ENCODE measurements around the gene ARHGAP12. TPM values are rescaled to one million over a fixed set of nuclear protein-coding genes. Genes with fewer than 3 reads are reported as not detected.

The ARHGAP12 gene
- polyA plus RNA-seq, 1 donor from 2014 or later: 62.6 TPM

DNA sequence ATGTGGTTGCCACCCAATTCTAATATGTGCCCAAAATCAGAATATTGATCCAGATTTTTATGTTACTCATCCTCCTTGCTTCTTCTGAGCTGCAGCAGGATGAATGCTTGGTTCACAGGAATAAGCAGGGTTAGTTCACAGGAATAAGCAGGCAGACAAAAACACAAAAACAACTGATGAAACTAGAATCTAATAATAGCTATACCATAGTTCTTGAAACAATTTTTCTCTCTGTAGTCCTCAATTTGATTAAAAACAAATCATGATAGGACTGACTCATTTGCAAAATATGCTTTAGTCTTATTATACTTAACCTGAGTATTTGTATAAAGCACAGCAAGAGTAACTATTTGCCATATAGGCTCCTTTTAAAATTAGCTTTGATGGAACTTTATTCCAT, 24.4 kb upstream of the ARHGAP12 start:
- no peak overlapping the region for H3K4me2 ChIP-seq (ENCODE audit: low read length)
- no peak overlapping the region for H2AFZ ChIP-seq (ENCODE audit: low read depth, low read length)
- no peak overlapping the region for H3K27ac ChIP-seq (ENCODE audit: low read length)
- no peaks in the 10 kb centered on the region for H4K20me1 ChIP-seq (ENCODE audit: insufficient read depth)
- no peak overlapping the region for H3K4me3 ChIP-seq (ENCODE audit: low read length)
- H3K27me3 ChIP-seq (ENCODE audit: insufficient read depth, low read depth, low read length): no peaks in the 10 kb centered on the region
- no peaks in the 10 kb centered on the region for H3K36me3 ChIP-seq (ENCODE audit: insufficient read depth, low read length)
- no peaks in the 10 kb centered on the region for H3K79me2 ChIP-seq (replicated peaks; ENCODE audit: insufficient read depth, low read length)
- no peaks in the 10 kb centered on the region for H3F3A ChIP-seq (ENCODE audit: insufficient read depth, low read length, poor library complexity, severe bottlenecking)
- TF ChIP-seq POLR2AphosphoS5 (IDR thresholded peaks at IDR 0.05) (no peak), EZH2 (IDR thresholded peaks at IDR 0.05; ENCODE audit: borderline replicate concordance, insufficient read depth, low read length, poor library complexity, severe bottlenecking) (no peak), RAD21 (conservative IDR thresholded peaks at IDR 0.05) (no peak), SMC3 (conservative IDR thresholded peaks at IDR 0.05; ENCODE audit: poor library complexity) (no peak), EP300 (conservative IDR thresholded peaks at IDR 0.05; ENCODE audit: poor library complexity, severe bottlenecking) (no peak), TAF1 (IDR thresholded peaks at IDR 0.05; ENCODE audit: low read depth) (no peak), MXI1 (conservative IDR thresholded peaks at IDR 0.05; ENCODE audit: poor library complexity, severe bottlenecking) (no peak)
- TF ChIP-seq, protein P1, sequence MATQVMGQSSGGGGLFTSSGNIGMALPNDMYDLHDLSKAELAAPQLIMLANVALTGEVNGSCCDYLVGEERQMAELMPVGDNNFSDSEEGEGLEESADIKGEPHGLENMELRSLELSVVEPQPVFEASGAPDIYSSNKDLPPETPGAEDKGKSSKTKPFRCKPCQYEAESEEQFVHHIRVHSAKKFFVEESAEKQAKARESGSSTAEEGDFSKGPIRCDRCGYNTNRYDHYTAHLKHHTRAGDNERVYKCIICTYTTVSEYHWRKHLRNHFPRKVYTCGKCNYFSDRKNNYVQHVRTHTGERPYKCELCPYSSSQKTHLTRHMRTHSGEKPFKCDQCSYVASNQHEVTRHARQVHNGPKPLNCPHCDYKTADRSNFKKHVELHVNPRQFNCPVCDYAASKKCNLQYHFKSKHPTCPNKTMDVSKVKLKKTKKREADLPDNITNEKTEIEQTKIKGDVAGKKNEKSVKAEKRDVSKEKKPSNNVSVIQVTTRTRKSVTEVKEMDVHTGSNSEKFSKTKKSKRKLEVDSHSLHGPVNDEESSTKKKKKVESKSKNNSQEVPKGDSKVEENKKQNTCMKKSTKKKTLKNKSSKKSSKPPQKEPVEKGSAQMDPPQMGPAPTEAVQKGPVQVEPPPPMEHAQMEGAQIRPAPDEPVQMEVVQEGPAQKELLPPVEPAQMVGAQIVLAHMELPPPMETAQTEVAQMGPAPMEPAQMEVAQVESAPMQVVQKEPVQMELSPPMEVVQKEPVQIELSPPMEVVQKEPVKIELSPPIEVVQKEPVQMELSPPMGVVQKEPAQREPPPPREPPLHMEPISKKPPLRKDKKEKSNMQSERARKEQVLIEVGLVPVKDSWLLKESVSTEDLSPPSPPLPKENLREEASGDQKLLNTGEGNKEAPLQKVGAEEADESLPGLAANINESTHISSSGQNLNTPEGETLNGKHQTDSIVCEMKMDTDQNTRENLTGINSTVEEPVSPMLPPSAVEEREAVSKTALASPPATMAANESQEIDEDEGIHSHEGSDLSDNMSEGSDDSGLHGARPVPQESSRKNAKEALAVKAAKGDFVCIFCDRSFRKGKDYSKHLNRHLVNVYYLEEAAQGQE (IDR thresholded peaks at IDR 0.05; ENCODE audit: borderline replicate concordance): no peak
- TF ChIP-seq, protein P2, sequence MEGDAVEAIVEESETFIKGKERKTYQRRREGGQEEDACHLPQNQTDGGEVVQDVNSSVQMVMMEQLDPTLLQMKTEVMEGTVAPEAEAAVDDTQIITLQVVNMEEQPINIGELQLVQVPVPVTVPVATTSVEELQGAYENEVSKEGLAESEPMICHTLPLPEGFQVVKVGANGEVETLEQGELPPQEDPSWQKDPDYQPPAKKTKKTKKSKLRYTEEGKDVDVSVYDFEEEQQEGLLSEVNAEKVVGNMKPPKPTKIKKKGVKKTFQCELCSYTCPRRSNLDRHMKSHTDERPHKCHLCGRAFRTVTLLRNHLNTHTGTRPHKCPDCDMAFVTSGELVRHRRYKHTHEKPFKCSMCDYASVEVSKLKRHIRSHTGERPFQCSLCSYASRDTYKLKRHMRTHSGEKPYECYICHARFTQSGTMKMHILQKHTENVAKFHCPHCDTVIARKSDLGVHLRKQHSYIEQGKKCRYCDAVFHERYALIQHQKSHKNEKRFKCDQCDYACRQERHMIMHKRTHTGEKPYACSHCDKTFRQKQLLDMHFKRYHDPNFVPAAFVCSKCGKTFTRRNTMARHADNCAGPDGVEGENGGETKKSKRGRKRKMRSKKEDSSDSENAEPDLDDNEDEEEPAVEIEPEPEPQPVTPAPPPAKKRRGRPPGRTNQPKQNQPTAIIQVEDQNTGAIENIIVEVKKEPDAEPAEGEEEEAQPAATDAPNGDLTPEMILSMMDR (IDR thresholded peaks at IDR 0.05; ENCODE audit: poor library complexity, severe bottlenecking): no peak
- no peaks in the 10 kb centered on the region for H3K9me2 ChIP-seq (ENCODE audit: insufficient read depth, low read length)
- H3K9me3 ChIP-seq (ENCODE audit: low read length): no peaks in the 10 kb centered on the region
- H3K9ac ChIP-seq (ENCODE audit: low read length): no peak overlapping the region

DNA sequence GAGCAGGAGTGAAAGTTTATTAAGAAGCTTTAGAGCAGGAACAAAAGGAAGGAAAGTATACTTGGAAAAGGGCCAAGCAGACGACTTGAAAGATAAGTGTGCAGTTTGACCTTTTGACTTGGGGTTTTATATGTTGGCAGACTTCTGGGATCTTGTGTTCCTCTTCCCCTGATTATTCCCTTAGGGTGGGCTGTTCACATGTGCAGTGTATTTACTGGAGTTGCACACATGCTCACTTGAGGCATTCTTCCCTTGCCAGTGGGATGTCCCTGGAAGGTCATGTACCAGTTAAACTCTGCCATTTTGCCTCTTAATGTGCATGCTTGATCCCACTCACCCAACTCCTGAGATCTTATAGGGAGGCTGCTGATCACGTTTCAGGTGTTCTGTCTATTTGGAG, 23.4 kb upstream of the ARHGAP12 start:
- Histone ChIP-seq H3K9me3 (ENCODE audit: low read length) (no peaks in the 10 kb centered on the region), H3K36me3 (ENCODE audit: insufficient read depth, low read length) (no peaks in the 10 kb centered on the region)

More for the DNA sequence above, 23.4 kb upstream of the ARHGAP12 start:
- Histone ChIP-seq H2AFZ (ENCODE audit: low read depth, low read length) (no peak overlapping the region), H3F3A (ENCODE audit: insufficient read depth, low read length, poor library complexity, severe bottlenecking) (no peaks in the 10 kb centered on the region), H3K4me2 (ENCODE audit: low read length) (no peak overlapping the region), H3K9me2 (ENCODE audit: insufficient read depth, low read length) (no peaks in the 10 kb centered on the region), H3K27me3 (ENCODE audit: insufficient read depth, low read depth, low read length) (no peaks in the 10 kb centered on the region), H4K20me1 (ENCODE audit: insufficient read depth) (no peaks in the 10 kb centered on the region), H3K9ac (ENCODE audit: low read length) (no peak overlapping the region), H3K27ac (ENCODE audit: low read length) (no peak overlapping the region), H3K79me2 (replicated peaks; ENCODE audit: insufficient read depth, low read length) (no peaks in the 10 kb centered on the region), H3K4me3 (ENCODE audit: low read length) (no peak overlapping the region)
- TF ChIP-seq SMC3 (conservative IDR thresholded peaks at IDR 0.05; ENCODE audit: poor library complexity): no peak
- TF ChIP-seq, protein P1 (IDR thresholded peaks at IDR 0.05; ENCODE audit: borderline replicate concordance): no peak
- TF ChIP-seq EP300 (conservative IDR thresholded peaks at IDR 0.05; ENCODE audit: poor library complexity, severe bottlenecking): no peak
- no peak for TF ChIP-seq RAD21 (conservative IDR thresholded peaks at IDR 0.05)
- TF ChIP-seq EZH2 (IDR thresholded peaks at IDR 0.05; ENCODE audit: borderline replicate concordance, insufficient read depth, low read length, poor library complexity, severe bottlenecking): no peak
- TF ChIP-seq TAF1 (IDR thresholded peaks at IDR 0.05; ENCODE audit: low read depth): no peak
- TF ChIP-seq MXI1 (conservative IDR thresholded peaks at IDR 0.05; ENCODE audit: poor library complexity, severe bottlenecking): no peak
- no peak for TF ChIP-seq POLR2AphosphoS5 (IDR thresholded peaks at IDR 0.05)
- TF ChIP-seq, protein P2 (IDR thresholded peaks at IDR 0.05; ENCODE audit: poor library complexity, severe bottlenecking): no peak

All from neural cell (in vitro differentiated cells).